IMR-90 (cell line): ENCODE data around the gene CFAP91. TPM values are rescaled to one million over a fixed set of nuclear protein-coding genes. Genes with fewer than 3 reads are reported as not detected.

Experiments used
- ATAC-seq: fragments of 200-7000 bp; cut with Tn5 transposase; 2 replicates; pipeline ENCODE4 v1.9.1; 2020; ENCODE audit warnings: low read depth, mild to moderate bottlenecking, moderate library complexity
- BruUV-seq: library from RNA; stranded (reverse); fragments of 400-500 nt; replicated peaks from 2 replicates; lab custom pipeline; 2021; lab: Mats Ljungman, UMichigan
- CTCF ChIA-PET: fragments of 300-600 bp; formaldehyde crosslinking; extraction: SDS; loops from one replicate; lab custom pipeline; 2021; ENCODE audit warnings: antibody characterized with exemption; lab: Yijun Ruan, JAX
- POLR2A ChIA-PET: fragments of 300-600 bp; sonication (Branson Sonifier 250); formaldehyde crosslinking; loops from one replicate; lab custom pipeline; 2022; ENCODE audit warnings: antibody characterized with exemption; ENCODE audit not compliant: unreplicated experiment; lab: Charles Lee
- DNase-seq: peaks from one replicate; pipeline ENCODE4 v3.0.0; 2013
- H2AFZ ChIP-seq: replicated peaks from 2 replicates; pipeline ENCODE3; 2013; ENCODE audit warnings: low read length, mild to moderate bottlenecking; ENCODE audit not compliant: poor library complexity
- H2AK5ac ChIP-seq: 2 replicates; pipeline ENCODE4 v1.6.1; 2013; ENCODE audit warnings: low read depth, low read length, inconsistent platforms
- H2AK9ac ChIP-seq: replicated peaks from 2 replicates; pipeline ENCODE3; 2013; ENCODE audit warnings: mild to moderate bottlenecking, low read depth, low read length, moderate library complexity; ENCODE audit not compliant: poor library complexity
- H2BK120ac ChIP-seq: 2 replicates; pipeline ENCODE4 v1.6.1; 2013; ENCODE audit warnings: low read depth, low read length, inconsistent platforms
- H2BK15ac ChIP-seq: 3 replicates; pipeline ENCODE4 v1.6.1; 2013; ENCODE audit warnings: low read depth, low read length, inconsistent platforms
- H2BK20ac ChIP-seq: 2 replicates; pipeline ENCODE4 v1.6.1; 2013; ENCODE audit warnings: low read depth, mild to moderate bottlenecking, inconsistent platforms, low read length, moderate library complexity
- H2BK5ac ChIP-seq: 2 replicates; pipeline ENCODE4 v1.6.1; 2013; ENCODE audit warnings: mild to moderate bottlenecking, low read depth, low read length, inconsistent platforms; ENCODE audit not compliant: poor library complexity, severe bottlenecking
- H3K14ac ChIP-seq: replicated peaks from 2 replicates; pipeline ENCODE4 v1.6.1; 2013; ENCODE audit warnings: low read depth, low read length, inconsistent platforms
- H3K18ac ChIP-seq: 2 replicates; pipeline ENCODE4 v1.6.1; 2013; ENCODE audit warnings: low read depth, low read length, control low read depth
- H3K23ac ChIP-seq: 2 replicates; pipeline ENCODE4 v1.6.1; 2013; ENCODE audit warnings: low read depth, low read length, inconsistent platforms
- H3K27ac ChIP-seq: 2 replicates; pipeline ENCODE4 v1.5.1; 2013; ENCODE audit warnings: mild to moderate bottlenecking, control low read depth, low read length; ENCODE audit not compliant: insufficient read depth
- H3K27me3 ChIP-seq: 2 replicates; pipeline ENCODE4 v1.6.1; 2013; ENCODE audit warnings: low read length; ENCODE audit not compliant: control insufficient read depth, insufficient read depth
- H3K36me3 ChIP-seq: 2 replicates; pipeline ENCODE4 v1.6.1; 2013; ENCODE audit warnings: low read length, mixed read lengths; ENCODE audit not compliant: control insufficient read depth, insufficient read depth
- H3K4ac ChIP-seq: 2 replicates; pipeline ENCODE4 v1.6.1; 2013; ENCODE audit warnings: low read depth, low read length, inconsistent platforms
- H3K4me1 ChIP-seq: 2 replicates; pipeline ENCODE4 v1.6.1; 2013; ENCODE audit warnings: low read length, mixed read lengths; ENCODE audit not compliant: control insufficient read depth, insufficient read depth
- H3K4me2 ChIP-seq: 2 replicates; pipeline ENCODE4 v1.6.1; 2013; ENCODE audit warnings: low read depth, mild to moderate bottlenecking, control low read depth, low read length, moderate library complexity
- H3K4me3 ChIP-seq: 2 replicates; pipeline ENCODE4 v1.5.1; 2013; ENCODE audit warnings: low read depth, mild to moderate bottlenecking, control low read depth, low read length, moderate library complexity; ENCODE audit not compliant: insufficient read depth
- H3K56ac ChIP-seq: 2 replicates; pipeline ENCODE4 v1.6.1; 2013; ENCODE audit warnings: low read length, inconsistent platforms; ENCODE audit not compliant: insufficient read depth; ENCODE audit errors: extremely low read depth
- H3K79me1 ChIP-seq, 2 experiments: 2 replicates each; pipeline ENCODE4 v1.6.1; 2013; ENCODE audit warnings: low read length in 2 of 2, inconsistent platforms in 1 of 2, low read depth in 1 of 2
- H3K9ac ChIP-seq: 2 replicates; pipeline ENCODE4 v1.6.1; 2013; ENCODE audit warnings: low read depth, low read length, control low read depth
- H3K9me1 ChIP-seq: 2 replicates; pipeline ENCODE4 v1.6.1; 2013; ENCODE audit warnings: low read length, inconsistent platforms; ENCODE audit not compliant: insufficient read depth
- H3K9me3 ChIP-seq: 2 replicates; pipeline ENCODE4 v1.6.1; 2013; ENCODE audit warnings: low read length; ENCODE audit not compliant: control insufficient read depth, insufficient read depth
- H4K20me1 ChIP-seq: 2 replicates; pipeline ENCODE4 v1.6.1; 2013; ENCODE audit warnings: low read length, inconsistent platforms; ENCODE audit not compliant: insufficient read depth
- H4K5ac ChIP-seq: 2 replicates; pipeline ENCODE4 v1.6.1; 2013; ENCODE audit warnings: mild to moderate bottlenecking, low read depth, low read length, control low read depth
- H4K8ac ChIP-seq, 2 experiments: 2 replicates each; pipeline ENCODE4 v1.6.1; 2013; ENCODE audit warnings: low read depth in 2 of 2, low read length in 2 of 2, control low read depth in 1 of 2, inconsistent platforms in 1 of 2
- H4K91ac ChIP-seq: 2 replicates; pipeline ENCODE4 v1.6.1; 2013; ENCODE audit warnings: low read depth, low read length, inconsistent platforms; ENCODE audit not compliant: insufficient read depth
- CHD1 ChIP-seq: IDR thresholded peaks from 2 replicates; pipeline ENCODE4 v1.6.1; 2012; ENCODE audit warnings: low read depth, low read length, improper control_type of control experiment
- MAFK ChIP-seq: IDR thresholded peaks from 2 replicates; pipeline ENCODE4 v1.6.1; 2012; ENCODE audit warnings: low read depth, low read length, improper control_type of control experiment
- MAZ ChIP-seq: IDR thresholded peaks from 2 replicates; pipeline ENCODE4 v1.6.1; 2012; ENCODE audit warnings: low read depth, mild to moderate bottlenecking, low read length, improper control_type of control experiment, moderate library complexity, borderline replicate concordance
- NFE2L2 ChIP-seq: fragments of 150-350 bp; IDR thresholded peaks from 2 replicates; pipeline ENCODE4 v1.6.1; 2016; ENCODE audit warnings: low read depth, mild to moderate bottlenecking, low read length
- RAD21 ChIP-seq: IDR thresholded peaks from 2 replicates; pipeline ENCODE4 v1.6.1; 2012; ENCODE audit warnings: low read length, improper control_type of control experiment
- WGBS, 2 experiments: methylation state at CpG; one replicate each; pipeline versions ENCODE4 v1.1.5 to v1.1.7; 2013; ENCODE audit warnings: missing lambda C conversion rate in 2 of 2; ENCODE audit not compliant: insufficient read length in 1 of 2; ENCODE audit errors: extremely low coverage in 2 of 2; 5-methylcytosine and 5-hydroxymethylcytosine counted together
- dilution Hi-C: fragments of 300-500 bp; cut with HindIII; formaldehyde crosslinking; loops from one replicate; pipeline ENCODE4 v1.14.3; 2018; ENCODE audit warnings: low sequenced_read_pairs; ENCODE audit not compliant: unreplicated experiment
- in situ Hi-C: fragments of 300-500 bp; cut with MboI; formaldehyde crosslinking; loops from 3 replicates; pipeline ENCODE4 v1.14.3; 2019; ENCODE audit warnings: low sequenced_read_pairs, inconsistent platforms, mixed read lengths
- intact Hi-C: fragments of 100-400 bp; cut with micrococcal nuclease; formaldehyde crosslinking; loops from 2 replicates; pipeline ENCODE4 v1.10.0; 2022
- polyA plus RNA-seq, 3 experiments: library from polyadenylated mRNA; depleted of rRNA; stranded (reverse); fragments of >200 nt; gene quantifications; 2 replicates each; pipeline ENCODE4 v1.2.3, GENCODE V29; 2012; ENCODE audit warnings: low replicate concordance in 1 of 3
- total RNA-seq: library from RNA; depleted of rRNA; stranded (reverse); fragments of >200 nt; gene quantifications from 2 replicates; pipeline ENCODE4 v1.2.3, GENCODE V29; 2012
- TF ChIP-seq, protein P1 (sequence below): conservative IDR thresholded peaks from 2 replicates; pipeline ENCODE4 v1.5.1; 2012; ENCODE audit warnings: mild to moderate bottlenecking, low read depth, low read length, improper control_type of control experiment
- TF ChIP-seq, protein P2 (sequence below): fragments of 150-350 bp; IDR thresholded peaks from 2 replicates; pipeline ENCODE4 v1.6.1; 2017; ENCODE audit warnings: mild to moderate bottlenecking, antibody characterized with exemption, low read length, low read depth
- TF ChIP-seq, protein P3 (sequence below): fragments of 150-350 bp; IDR thresholded peaks from 2 replicates; pipeline ENCODE4 v1.6.1; 2016; ENCODE audit warnings: low read depth, mild to moderate bottlenecking, low read length, moderate library complexity, borderline replicate concordance

CFAP91 gene
- total and polyA plus RNA-seq, 2 of the 4 experiments (the other 2 are of a cell fraction), result not detected

DNA sequence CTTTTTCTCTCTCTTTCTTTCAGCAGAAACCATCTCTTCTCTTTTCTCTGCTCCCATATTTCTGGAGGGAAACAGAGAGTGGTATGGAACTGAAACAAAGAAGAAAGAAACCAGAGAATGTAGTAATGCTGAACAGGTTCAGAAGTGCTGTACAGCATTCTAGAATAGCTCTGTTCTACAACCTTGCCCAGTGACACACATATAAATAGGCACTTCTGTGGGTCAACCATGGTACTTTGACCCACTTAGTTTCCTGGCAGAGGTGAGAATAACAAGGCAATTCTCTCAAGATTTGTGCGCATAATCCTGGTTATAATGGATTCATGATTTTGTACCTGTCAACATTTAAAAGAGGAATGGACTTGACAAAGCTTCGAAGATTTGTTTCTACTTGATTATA, 12.3 kb downstream of the CFAP91 start:
- H3K4me2 ChIP-seq, result no peak overlapping the region
- no peak overlapping the region for H4K5ac ChIP-seq
- no TSS peak for BruUV-seq
- no peak overlapping the region for H2BK120ac ChIP-seq
- dilution Hi-C loops (no loop called here), intact Hi-C loops (no loop called here), in situ Hi-C loops (no loop called here)
- H3K4me3 ChIP-seq, result no peak overlapping the region
- no peak overlapping the region for H4K8ac ChIP-seq
- WGBS, 2 experiments, result no CpG with 5 or more reads among the region's 2 CpGs
- H2BK20ac ChIP-seq, result no peak overlapping the region
- DNase-seq (no peak), ATAC-seq (no peak)
- no peaks in the 10 kb centered on the region for H3K36me3 ChIP-seq
- H2BK5ac ChIP-seq, result no peak overlapping the region
- H3K4ac ChIP-seq, result no peak overlapping the region
- ChIA-PET CTCF (no interaction called here), POLR2A (no interaction called here)
- H3K9me3 ChIP-seq, result no peaks in the 10 kb centered on the region
- no peak for TF ChIP-seq CHD1
- TF ChIP-seq, protein P1, sequence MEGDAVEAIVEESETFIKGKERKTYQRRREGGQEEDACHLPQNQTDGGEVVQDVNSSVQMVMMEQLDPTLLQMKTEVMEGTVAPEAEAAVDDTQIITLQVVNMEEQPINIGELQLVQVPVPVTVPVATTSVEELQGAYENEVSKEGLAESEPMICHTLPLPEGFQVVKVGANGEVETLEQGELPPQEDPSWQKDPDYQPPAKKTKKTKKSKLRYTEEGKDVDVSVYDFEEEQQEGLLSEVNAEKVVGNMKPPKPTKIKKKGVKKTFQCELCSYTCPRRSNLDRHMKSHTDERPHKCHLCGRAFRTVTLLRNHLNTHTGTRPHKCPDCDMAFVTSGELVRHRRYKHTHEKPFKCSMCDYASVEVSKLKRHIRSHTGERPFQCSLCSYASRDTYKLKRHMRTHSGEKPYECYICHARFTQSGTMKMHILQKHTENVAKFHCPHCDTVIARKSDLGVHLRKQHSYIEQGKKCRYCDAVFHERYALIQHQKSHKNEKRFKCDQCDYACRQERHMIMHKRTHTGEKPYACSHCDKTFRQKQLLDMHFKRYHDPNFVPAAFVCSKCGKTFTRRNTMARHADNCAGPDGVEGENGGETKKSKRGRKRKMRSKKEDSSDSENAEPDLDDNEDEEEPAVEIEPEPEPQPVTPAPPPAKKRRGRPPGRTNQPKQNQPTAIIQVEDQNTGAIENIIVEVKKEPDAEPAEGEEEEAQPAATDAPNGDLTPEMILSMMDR, result no peak
- TF ChIP-seq MAFK, result no peak
- TF ChIP-seq, protein P2, sequence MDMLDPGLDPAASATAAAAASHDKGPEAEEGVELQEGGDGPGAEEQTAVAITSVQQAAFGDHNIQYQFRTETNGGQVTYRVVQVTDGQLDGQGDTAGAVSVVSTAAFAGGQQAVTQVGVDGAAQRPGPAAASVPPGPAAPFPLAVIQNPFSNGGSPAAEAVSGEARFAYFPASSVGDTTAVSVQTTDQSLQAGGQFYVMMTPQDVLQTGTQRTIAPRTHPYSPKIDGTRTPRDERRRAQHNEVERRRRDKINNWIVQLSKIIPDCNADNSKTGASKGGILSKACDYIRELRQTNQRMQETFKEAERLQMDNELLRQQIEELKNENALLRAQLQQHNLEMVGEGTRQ, result no peak
- no peak for TF ChIP-seq RAD21
- TF ChIP-seq, protein P3, sequence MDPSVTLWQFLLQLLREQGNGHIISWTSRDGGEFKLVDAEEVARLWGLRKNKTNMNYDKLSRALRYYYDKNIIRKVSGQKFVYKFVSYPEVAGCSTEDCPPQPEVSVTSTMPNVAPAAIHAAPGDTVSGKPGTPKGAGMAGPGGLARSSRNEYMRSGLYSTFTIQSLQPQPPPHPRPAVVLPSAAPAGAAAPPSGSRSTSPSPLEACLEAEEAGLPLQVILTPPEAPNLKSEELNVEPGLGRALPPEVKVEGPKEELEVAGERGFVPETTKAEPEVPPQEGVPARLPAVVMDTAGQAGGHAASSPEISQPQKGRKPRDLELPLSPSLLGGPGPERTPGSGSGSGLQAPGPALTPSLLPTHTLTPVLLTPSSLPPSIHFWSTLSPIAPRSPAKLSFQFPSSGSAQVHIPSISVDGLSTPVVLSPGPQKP, result no peak
- no peak for TF ChIP-seq MAZ
- TF ChIP-seq NFE2L2, result no peak
- peaks cover 3% of the 10 kb centered on the region for H3K27me3 ChIP-seq
- H3K27ac ChIP-seq, result no peak overlapping the region
- no peak overlapping the region for H2AK9ac ChIP-seq
- H3K18ac ChIP-seq, result no peak overlapping the region
- H3K79me1 ChIP-seq, result no peaks in the 10 kb centered on the region
- no peak overlapping the region for H3K56ac ChIP-seq
- H2AK5ac ChIP-seq, result no peak overlapping the region
- H3K9me1 ChIP-seq, result no peaks in the 10 kb centered on the region
- H3K23ac ChIP-seq, result no peak overlapping the region
- no peak overlapping the region for H2AFZ ChIP-seq
- H3K4me1 ChIP-seq, result no peaks in the 10 kb centered on the region
- H2BK15ac ChIP-seq, result no peak overlapping the region
- no peaks in the 10 kb centered on the region for H4K20me1 ChIP-seq
- no peak overlapping the region for H3K14ac ChIP-seq
- H4K91ac ChIP-seq, result no peak overlapping the region
- H3K9ac ChIP-seq, result no peak overlapping the region
